Uterus (tissue), 2 donors: ENCODE data around the gene RCN2.

Source experiments
- POLR2A ChIP-seq, 2 donors: fragments of 450-650 bp; IDR thresholded peaks; one replicate each; pipeline ENCODE4 v1.6.1; 2016; ENCODE audit warnings: antibody characterized with exemption in 2 of 2, mild to moderate bottlenecking in 1 of 2, moderate library complexity in 1 of 2
- TF ChIP-seq, protein P1 (sequence below), 4 experiments: fragments of 200-600 bp in 2 of 4; fragments of 450-650 bp in 2 of 4; sonication (generic) in 2 of 4; IDR thresholded peaks; one replicate each; pipeline ENCODE4 v1.5.1; 2016 to 2019; ENCODE audit warnings: antibody characterized with exemption in 4 of 4, mild to moderate bottlenecking in 2 of 4, moderate library complexity in 1 of 4

GRCh38 chr15:76951220-76951619, 19.7 kb downstream of the RCN2 start:
- TF ChIP-seq, protein P1, sequence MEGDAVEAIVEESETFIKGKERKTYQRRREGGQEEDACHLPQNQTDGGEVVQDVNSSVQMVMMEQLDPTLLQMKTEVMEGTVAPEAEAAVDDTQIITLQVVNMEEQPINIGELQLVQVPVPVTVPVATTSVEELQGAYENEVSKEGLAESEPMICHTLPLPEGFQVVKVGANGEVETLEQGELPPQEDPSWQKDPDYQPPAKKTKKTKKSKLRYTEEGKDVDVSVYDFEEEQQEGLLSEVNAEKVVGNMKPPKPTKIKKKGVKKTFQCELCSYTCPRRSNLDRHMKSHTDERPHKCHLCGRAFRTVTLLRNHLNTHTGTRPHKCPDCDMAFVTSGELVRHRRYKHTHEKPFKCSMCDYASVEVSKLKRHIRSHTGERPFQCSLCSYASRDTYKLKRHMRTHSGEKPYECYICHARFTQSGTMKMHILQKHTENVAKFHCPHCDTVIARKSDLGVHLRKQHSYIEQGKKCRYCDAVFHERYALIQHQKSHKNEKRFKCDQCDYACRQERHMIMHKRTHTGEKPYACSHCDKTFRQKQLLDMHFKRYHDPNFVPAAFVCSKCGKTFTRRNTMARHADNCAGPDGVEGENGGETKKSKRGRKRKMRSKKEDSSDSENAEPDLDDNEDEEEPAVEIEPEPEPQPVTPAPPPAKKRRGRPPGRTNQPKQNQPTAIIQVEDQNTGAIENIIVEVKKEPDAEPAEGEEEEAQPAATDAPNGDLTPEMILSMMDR (IDR thresholded peaks at IDR 0.05): no peak
- no peak for TF ChIP-seq POLR2A (IDR thresholded peaks at IDR 0.05)
